Hippocampal formation (tissue), 2 donors: ENCODE data around the gene TNFSF11.

Experiments used
- DNase-seq, 2 donors: peaks; one replicate each; lab custom pipeline; 2025; lab: John Stamatoyannopoulos, UW

Gene TNFSF11

GRCh38 chr13:42611086-42611779, 37.3 kb downstream of the TNFSF11 start:
- DNase-seq: no peak

GRCh38 chr13:42612021-42612765, 38.2 kb downstream of the TNFSF11 start:
- DNase-seq: no peak

- no peak for DNase-seq
These were observed 40.6 kb downstream of the TNFSF11 start for GRCh38 chr13:42614436-42615035.

- no peak for DNase-seq
These were observed 41.7 kb downstream of the TNFSF11 start for GRCh38 chr13:42615691-42616090.

- DNase-seq: no peak
These were observed 43.3 kb downstream of the TNFSF11 start for GRCh38 chr13:42617221-42617620.

GRCh38 chr13:42623916-42624315, 50.0 kb downstream of the TNFSF11 start:
- DNase-seq: no peak

GRCh38 chr13:42625611-42626010, 51.7 kb downstream of the TNFSF11 start:
- no peak for DNase-seq

- DNase-seq: no peak
These were observed 52.4 kb downstream of the TNFSF11 start for GRCh38 chr13:42626176-42626860.

- DNase-seq: no peak
These were observed 54.7 kb downstream of the TNFSF11 start for GRCh38 chr13:42628666-42629065.

GRCh38 chr13:42631181-42631580, 57.2 kb downstream of the TNFSF11 start:
- no peak for DNase-seq

- no peak for DNase-seq
These were observed 59.5 kb downstream of the TNFSF11 start for GRCh38 chr13:42633495-42633894.

- DNase-seq: no peak
These were observed 64.1 kb downstream of the TNFSF11 start for GRCh38 chr13:42638101-42638500.

GRCh38 chr13:42638886-42639285, 64.9 kb downstream of the TNFSF11 start:
- DNase-seq: no peak

- DNase-seq: no peak
These were observed 69.1 kb downstream of the TNFSF11 start for GRCh38 chr13:42643076-42643475.

- no peak for DNase-seq
These were observed 70.9 kb downstream of the TNFSF11 start for GRCh38 chr13:42644841-42645240.

- no peak for DNase-seq
These were observed 71.8 kb downstream of the TNFSF11 start for GRCh38 chr13:42645717-42646116.

- DNase-seq: no peak
These were observed 75.2 kb downstream of the TNFSF11 start for GRCh38 chr13:42649141-42649540.

- no peak for DNase-seq
These were observed 75.9 kb downstream of the TNFSF11 start for GRCh38 chr13:42649831-42650230.

GRCh38 chr13:42650506-42650905, 76.6 kb downstream of the TNFSF11 start:
- DNase-seq: no peak

- DNase-seq: no peak
These were observed 78.1 kb downstream of the TNFSF11 start for GRCh38 chr13:42651936-42652641.

- DNase-seq: no peak
These were observed 78.9 kb downstream of the TNFSF11 start for GRCh38 chr13:42652642-42653415.
